ENCODE measurements around the gene PLA2G2C.

The PLA2G2C gene

DNA sequence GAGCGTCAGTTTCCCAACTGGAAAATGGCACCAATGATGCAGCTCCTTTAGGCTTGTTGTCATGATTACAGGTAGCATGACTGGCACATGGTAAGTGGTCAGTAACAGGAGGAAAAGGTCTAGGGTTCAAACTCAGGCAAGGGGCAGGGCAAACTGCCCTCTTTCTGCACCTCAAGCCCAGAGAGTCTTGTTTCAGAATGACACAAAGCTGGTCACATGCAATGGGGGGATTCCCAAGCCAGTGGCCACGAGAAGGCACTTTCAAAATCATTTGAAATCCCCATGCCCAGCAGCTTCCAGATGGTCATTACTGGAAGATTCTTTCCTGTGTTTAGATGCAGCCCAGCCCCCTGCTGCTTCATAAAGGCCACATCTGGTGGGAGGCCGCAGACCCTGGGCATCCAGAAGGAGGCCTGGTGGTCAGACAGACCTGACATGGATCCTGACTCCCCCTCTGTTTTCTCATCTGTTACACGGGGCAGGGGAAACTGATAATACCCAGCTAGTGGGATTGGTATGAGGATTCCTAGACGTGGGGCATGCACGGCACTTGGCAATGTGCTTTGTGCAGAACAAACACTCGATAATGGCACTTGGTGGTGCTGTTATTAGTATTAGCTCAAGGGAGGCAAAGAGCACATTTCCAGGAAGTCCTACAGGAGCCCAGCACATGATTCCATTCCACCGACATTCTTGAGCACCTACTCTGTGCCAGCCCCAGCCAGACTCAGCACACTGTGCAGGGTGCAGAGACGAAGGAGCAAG lies 60.1 kb downstream of the PLA2G2C start:
- DNase-seq = no peak

DNA sequence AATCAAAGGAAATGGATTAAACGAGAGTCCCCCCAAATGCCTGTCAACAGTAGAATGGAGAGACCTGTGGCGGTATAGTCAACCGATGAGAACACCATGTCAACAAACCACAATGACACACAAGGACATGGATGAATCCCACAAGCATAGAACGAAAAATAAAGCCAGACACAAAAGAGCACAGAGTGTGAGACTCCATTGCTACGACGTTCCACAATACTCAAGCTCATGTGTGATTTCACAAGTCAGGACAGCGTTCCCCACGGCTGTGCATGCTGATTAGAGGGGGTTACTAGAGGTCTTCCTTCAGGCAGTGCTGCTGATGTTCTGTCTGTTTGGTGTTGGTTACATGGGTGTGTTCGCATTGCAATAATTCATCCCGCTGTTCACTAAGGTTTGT lies 61.2 kb downstream of the PLA2G2C start:
- no peak for DNase-seq

DNA sequence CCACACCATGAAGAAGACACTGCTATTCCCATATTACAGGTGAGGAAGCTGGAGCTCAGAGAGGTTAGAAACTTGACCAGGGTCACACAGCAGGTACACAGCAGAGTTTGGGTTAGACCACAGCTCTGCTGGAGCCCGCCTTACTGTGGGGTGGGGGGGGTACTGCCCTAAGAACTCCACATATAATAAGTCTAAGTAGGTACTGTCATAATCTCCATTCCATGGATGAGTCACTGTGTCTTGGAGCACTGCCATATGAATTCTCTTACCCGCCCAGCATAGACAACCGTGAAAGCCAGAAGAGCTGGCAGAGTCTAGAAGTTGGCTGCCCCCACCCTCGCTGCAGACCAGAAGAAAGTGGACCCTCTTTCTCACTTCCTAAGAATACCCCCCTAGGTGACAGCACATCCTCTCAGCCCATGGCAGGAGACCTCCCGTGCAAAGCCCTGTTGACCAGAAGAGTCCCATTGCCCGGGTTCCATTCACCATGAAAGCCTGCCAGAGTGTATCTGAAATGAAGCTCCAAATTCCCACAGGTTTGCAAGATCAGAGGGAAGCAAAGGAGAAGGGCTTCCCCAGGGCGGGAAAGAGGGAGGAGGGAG lies 61.8 kb downstream of the PLA2G2C start:
- DNase-seq = no peak

DNA sequence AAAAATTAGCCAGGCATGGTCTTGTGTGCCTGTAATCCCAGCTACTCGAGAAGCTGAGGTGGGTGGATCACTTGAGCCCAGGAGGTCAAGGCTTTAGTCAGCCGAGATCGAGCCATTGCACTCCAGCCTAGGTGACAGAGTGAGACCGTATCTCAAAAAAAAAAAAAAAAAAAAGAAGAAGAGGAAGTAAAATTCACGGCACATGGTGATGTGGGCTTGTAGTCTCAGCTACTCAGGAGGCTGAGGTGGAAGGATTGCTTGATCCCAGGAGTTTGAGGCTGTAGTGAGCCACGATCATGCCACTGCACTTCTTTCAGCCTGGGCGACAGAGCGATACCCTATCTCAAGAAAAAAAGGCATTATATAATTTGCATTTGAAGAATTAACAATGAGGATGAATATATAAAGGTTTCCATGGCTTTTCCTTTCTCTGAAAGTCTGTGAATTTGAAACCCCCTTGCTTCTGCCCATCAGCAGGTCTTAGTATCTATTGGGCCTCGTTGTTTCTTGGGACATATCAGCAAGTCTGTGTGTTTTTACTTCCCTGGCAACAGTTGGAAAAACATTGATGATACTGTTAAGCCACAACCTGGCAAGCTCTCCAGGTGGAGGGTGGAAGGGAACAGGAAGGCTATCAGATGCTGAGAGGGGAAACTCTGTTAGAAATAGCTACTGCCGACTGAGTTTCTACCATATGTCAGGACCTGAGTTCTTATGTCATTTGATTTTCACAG lies 62.4 kb downstream of the PLA2G2C start:
- DNase-seq = no peak

DNA sequence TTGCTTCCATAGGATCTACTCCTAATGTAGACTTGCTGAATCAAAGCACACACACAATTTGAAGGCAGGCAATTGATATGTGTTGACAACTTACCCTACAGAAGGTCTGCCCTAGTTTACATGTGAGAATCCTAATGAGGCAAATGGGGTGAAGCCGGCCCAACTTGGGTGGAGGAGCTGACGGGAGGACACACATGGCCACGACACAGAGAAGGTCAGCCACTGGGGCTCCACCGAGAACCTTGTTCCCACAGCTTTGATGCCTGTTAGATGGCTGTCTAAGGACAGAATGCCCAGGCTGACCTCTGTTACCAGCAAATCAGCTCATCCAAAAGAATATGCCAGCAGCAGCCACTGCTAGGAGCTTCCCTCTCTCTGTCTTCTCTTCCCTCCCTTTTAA lies 65.5 kb downstream of the PLA2G2C start:
- no peak for DNase-seq

DNA sequence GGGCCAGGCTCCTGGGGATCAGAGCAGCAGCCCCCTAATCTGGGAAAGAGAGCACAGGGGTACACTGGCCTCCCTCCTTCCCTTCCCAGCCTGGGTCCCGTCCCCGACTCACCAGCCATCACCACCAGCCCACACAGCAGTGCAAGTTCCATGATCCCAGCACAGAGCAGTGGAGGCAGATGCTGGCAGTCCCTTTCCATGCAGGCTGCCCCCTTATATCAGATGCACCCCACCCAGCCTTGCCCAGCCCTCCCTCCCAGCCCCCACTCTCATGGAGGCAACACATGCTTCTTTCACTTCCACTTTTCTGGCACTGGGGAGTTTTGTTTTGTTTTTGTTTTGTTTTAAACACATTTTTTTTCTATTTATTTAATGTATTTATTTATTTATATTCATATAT lies 67.0 kb downstream of the PLA2G2C start, which contains the start of gene PLA2G2D:
Gene PLA2G2D (minus strand): TSS at position 190 of the 400 bp plus-strand sequence. CDS start 38 bp downstream, at position 152.
- DNase-seq = no peak

DNA sequence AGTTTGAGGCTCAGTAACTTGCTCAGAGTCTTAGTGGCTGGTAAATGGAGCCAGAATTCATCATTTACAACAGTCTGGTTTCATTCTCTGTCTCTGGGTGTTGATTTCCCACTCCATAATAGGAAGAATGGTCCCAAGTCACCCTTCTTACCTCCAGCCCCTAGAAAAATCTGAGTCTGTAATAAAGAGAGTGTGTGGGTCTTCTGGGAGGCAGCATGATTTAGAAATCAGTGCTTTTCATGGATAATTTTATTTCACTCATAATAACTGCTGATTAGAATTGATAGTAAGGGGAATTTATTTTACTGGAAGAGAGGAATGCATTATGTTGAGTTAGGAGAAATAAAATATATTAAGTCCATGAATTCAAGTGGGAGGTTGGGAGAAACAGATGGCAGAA lies 69.1 kb downstream of the PLA2G2C start:
- DNase-seq = no peak

DNA sequence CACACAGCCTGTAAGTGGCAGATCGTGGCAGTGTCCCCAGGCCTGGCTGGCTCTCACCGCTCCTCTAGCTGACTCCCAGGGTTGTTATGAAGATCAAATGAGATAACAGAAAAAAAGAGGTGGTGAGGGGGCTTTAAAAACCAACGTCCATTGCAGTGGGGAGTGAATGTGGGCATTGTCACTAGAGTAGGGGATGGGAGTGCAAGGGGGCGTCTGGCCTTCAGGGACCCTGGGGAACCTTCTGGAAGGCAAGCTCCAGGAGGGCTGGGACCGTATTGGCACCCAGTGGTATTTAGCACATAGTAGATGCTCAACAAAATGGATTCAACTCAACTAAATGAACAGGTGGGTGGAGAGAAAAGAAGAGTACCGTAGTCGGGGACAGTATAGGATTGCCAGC lies 70.4 kb downstream of the PLA2G2C start:
- no peak for DNase-seq

DNA sequence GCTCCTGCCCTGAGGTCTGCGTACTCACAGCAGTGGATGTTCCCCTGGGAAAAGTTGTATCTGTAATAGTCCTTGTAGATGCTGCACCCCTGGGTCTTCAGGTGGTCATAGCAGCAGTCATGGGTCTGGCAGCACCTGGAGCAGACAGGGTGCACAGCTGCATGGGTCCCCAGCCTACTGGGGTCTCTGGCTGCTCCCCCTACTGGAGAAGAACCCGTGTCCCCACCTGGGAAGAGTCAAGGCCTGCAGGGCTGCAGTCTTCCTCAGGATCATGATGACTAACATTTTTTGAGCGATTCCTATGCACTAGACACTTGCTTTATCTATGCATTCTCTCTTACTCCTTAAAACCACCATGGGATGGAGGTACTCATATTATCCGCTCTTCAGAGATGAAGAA lies 70.8 kb downstream of the PLA2G2C start:
- DNase-seq = no peak

DNA sequence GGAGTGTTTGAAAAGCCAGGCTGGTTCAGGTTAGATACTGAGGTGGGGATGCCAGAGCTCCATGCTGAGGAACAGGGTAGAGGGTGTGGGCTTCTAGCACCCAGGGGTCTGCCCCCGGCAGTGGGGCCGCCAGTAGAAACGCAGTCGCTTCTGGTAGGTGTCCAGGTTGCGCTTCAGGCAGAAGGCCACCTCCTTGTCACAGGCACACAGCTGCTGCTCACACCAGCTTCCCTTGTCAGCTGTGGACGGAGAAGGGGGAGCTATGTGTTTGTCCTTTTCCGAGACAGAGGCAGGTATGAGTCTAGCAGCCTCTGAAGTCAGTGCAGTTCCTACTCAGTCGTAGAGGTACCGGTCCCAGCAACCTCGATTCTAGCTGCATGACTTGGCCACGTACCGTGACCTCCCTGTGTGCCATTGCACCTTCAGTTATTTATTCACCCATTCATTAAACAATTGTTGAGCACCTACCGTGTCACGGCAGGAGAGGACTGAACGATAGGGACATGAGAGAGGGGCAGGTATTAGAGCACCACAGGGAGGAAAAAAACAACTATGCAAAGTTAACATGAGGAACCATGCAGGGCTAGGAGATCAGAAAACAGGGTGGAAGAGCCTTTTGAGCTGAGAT lies 72.2 kb downstream of the PLA2G2C start:
- no peak for DNase-seq

Measured in NCI-H2227 treated with DMSO at 0.1 percent for 48 hours (cell line).